HG02943 (cell line): ENCODE measurements around the gene GNAZ.

ENCODE experiments used
- ATAC-seq: cut with Tn5 transposase; IDR thresholded peaks from one replicate; pipeline ENCODE4 v1.9.1; 2021; ENCODE audit warnings: mild to moderate bottlenecking, low read depth, moderate library complexity; ENCODE audit not compliant: unreplicated experiment

GNAZ gene

GRCh38 chr22:23063539-23064380 lies 6.6 kb upstream of the GNAZ start:
- no peak for ATAC-seq

- no peak for ATAC-seq
Measured at GRCh38 chr22:23064381-23065068, 5.8 kb upstream of the GNAZ start.

GRCh38 chr22:23065069-23065451 lies 5.3 kb upstream of the GNAZ start:
- no peak for ATAC-seq

- no peak for ATAC-seq
Measured at GRCh38 chr22:23065495-23066122, 4.7 kb upstream of the GNAZ start.

- ATAC-seq = no peak
Measured at GRCh38 chr22:23066200-23067022, 3.9 kb upstream of the GNAZ start.

- ATAC-seq = no peak
Measured at GRCh38 chr22:23067023-23067650, 3.2 kb upstream of the GNAZ start.

GRCh38 chr22:23067691-23068090 lies 2.6 kb upstream of the GNAZ start:
- no peak for ATAC-seq

- no peak for ATAC-seq
Measured at GRCh38 chr22:23068096-23068831, 2.1 kb upstream of the GNAZ start.

GRCh38 chr22:23068832-23069385 lies 1.4 kb upstream of the GNAZ start:
- ATAC-seq = no peak

- peak; percentile 71 for ATAC-seq
Measured at GRCh38 chr22:23069502-23070357, 589 bp upstream of the GNAZ start.

- no peak for ATAC-seq
Measured at GRCh38 chr22:23071230-23072076, 1.1 kb downstream of the GNAZ start.

GRCh38 chr22:23072077-23072910 lies 2.0 kb downstream of the GNAZ start:
- no peak for ATAC-seq

- no peak for ATAC-seq
Measured at GRCh38 chr22:23072911-23073491, 2.7 kb downstream of the GNAZ start.

GRCh38 chr22:23073526-23074229 lies 3.4 kb downstream of the GNAZ start:
- ATAC-seq = no peak

- ATAC-seq = no peak
Measured at GRCh38 chr22:23074451-23074850, 4.1 kb downstream of the GNAZ start.

- no peak for ATAC-seq
Measured at GRCh38 chr22:23075050-23075449, 4.7 kb downstream of the GNAZ start.
